Measurements from ENCODE around the gene SNX24. TPM values are rescaled to one million over a fixed set of nuclear protein-coding genes. Genes with fewer than 3 reads are reported as not detected.

The SNX24 gene
- total RNA-seq, 1 experiment from 2014 or later = 10.8 TPM

GRCh38 chr5:123012321-123012720 is 166.9 kb downstream of the SNX24 start:
- no peak for TF ChIP-seq MAX (IDR thresholded peaks at IDR 0.05)
- TF ChIP-seq ZNF274 (IDR thresholded peaks at IDR 0.05; ENCODE audit: low read depth, low read length) = no peak
- TF ChIP-seq ZBTB33 (IDR thresholded peaks at IDR 0.05; ENCODE audit: extremely low read depth, insufficient replicate concordance, low read length) = no peak
- intact Hi-C loops (cut with micrococcal nuclease) = no loop called here
- no peak for DNase-seq (ENCODE audit: low read depth, low spot score)
- Histone ChIP-seq H3K9me2 (ENCODE audit: insufficient read depth) (no peaks in the 10 kb centered on the region), H3K79me2 (ENCODE audit: insufficient read depth, low read length) (no peaks in the 10 kb centered on the region), H3K36me3 (ENCODE audit: control insufficient read depth in 1 of 2, insufficient read depth in 2 of 2, low read length in 2 of 2) (no peaks in the 10 kb centered on the region), H3K9me3 (ENCODE audit: control insufficient read depth in 1 of 2, insufficient read depth in 1 of 2, low read depth in 1 of 2, low read length in 2 of 2) (no peaks in the 10 kb centered on the region), H3K27ac (ENCODE audit: low read depth, low read length) (no peak overlapping the region), H2AFZ (ENCODE audit: low read depth, low read length, poor library complexity, severe bottlenecking) (no peak overlapping the region), H4K20me1 (ENCODE audit: insufficient read depth) (no peaks in the 10 kb centered on the region), H3K4me3 (replicated peaks in 1 of 2; ENCODE audit: low read depth in 1 of 2, low read length in 2 of 2) (no peak overlapping the region), H3K4me2 (ENCODE audit: low read length) (no peak overlapping the region), H3K4me1 (ENCODE audit: control insufficient read depth in 1 of 2, insufficient read depth in 2 of 2, low read length in 2 of 2) (peaks cover 0 to 8% of the 10 kb centered on the region in 2 experiments; a peak in 1 of 4 replicates), H3K9ac (ENCODE audit: low read length) (no peak overlapping the region), H3K27me3 (ENCODE audit: insufficient read depth, low read length) (no peaks in the 10 kb centered on the region)
- RAD21 ChIA-PET (ENCODE audit: low non-redundant PET in 1 of 2, low total read pairs in 2 of 2, uncharacterized antibody in 2 of 2, unreplicated experiment in 2 of 2) = no interaction called here
- no peak for ATAC-seq
- no TSS peak for BruUV-seq (replicated peaks)
- POLR2A ChIA-PET = no interaction called here
- CTCF ChIA-PET = no interaction called here

GRCh38 chr5:123014689-123015088 is 169.3 kb downstream of the SNX24 start:
- intact Hi-C loops (cut with micrococcal nuclease) = no loop called here
- BruUV-seq (replicated peaks) = no TSS peak
- H4K20me1 ChIP-seq (ENCODE audit: insufficient read depth) = no peaks in the 10 kb centered on the region
- no peak overlapping the region for H3K4me3 ChIP-seq (replicated peaks in 1 of 2; ENCODE audit: low read depth in 1 of 2, low read length in 2 of 2)
- H3K27ac ChIP-seq (ENCODE audit: low read depth, low read length) = no peak overlapping the region
- DNase-seq (ENCODE audit: low read depth, low spot score) (no peak), ATAC-seq (no peak)
- no peak overlapping the region for H3K9ac ChIP-seq (ENCODE audit: low read length)
- H3K9me3 ChIP-seq (ENCODE audit: control insufficient read depth in 1 of 2, insufficient read depth in 1 of 2, low read depth in 1 of 2, low read length in 2 of 2) = no peaks in the 10 kb centered on the region
- 0 out of 2 replicates have a peak overlapping the region, but pooled peaks have one; percentile 6 for H3K4me2 ChIP-seq (ENCODE audit: low read length)
- no peaks in the 10 kb centered on the region for H3K79me2 ChIP-seq (ENCODE audit: insufficient read depth, low read length)
- H3K4me1 ChIP-seq (ENCODE audit: control insufficient read depth in 1 of 2, insufficient read depth in 2 of 2, low read length in 2 of 2) = peaks cover 0 to 8% of the 10 kb centered on the region in 2 experiments; a peak in 1 of 4 replicates
- no peaks in the 10 kb centered on the region for H3K9me2 ChIP-seq (ENCODE audit: insufficient read depth)
- no peaks in the 10 kb centered on the region for H3K27me3 ChIP-seq (ENCODE audit: insufficient read depth, low read length)
- CTCF ChIA-PET = no interaction called here
- no peak overlapping the region for H2AFZ ChIP-seq (ENCODE audit: low read depth, low read length, poor library complexity, severe bottlenecking)
- RAD21 ChIA-PET (ENCODE audit: low non-redundant PET in 1 of 2, low total read pairs in 2 of 2, uncharacterized antibody in 2 of 2, unreplicated experiment in 2 of 2) = no interaction called here
- no peaks in the 10 kb centered on the region for H3K36me3 ChIP-seq (ENCODE audit: control insufficient read depth in 1 of 2, insufficient read depth in 2 of 2, low read length in 2 of 2)
- POLR2A ChIA-PET = no interaction called here
- TF ChIP-seq FOSL1 (IDR thresholded peaks at IDR 0.05; ENCODE audit: low read depth) = no peak
- no peak for TF ChIP-seq JUND (IDR thresholded peaks at IDR 0.05)
- TF ChIP-seq EZH2 (IDR thresholded peaks at IDR 0.05) = no peak
- no peak for TF ChIP-seq TCF7L2 (IDR thresholded peaks at IDR 0.05; ENCODE audit: borderline replicate concordance, extremely low read depth, insufficient read depth, insufficient read length)
- no peak for TF ChIP-seq SIN3A (IDR thresholded peaks at IDR 0.05; ENCODE audit: low read depth)
- TF ChIP-seq ZNF274 (IDR thresholded peaks at IDR 0.05; ENCODE audit: low read depth, low read length) = no peak
- TF ChIP-seq SRF (IDR thresholded peaks at IDR 0.05; ENCODE audit: low read depth) = no peak
- TF ChIP-seq POLR2A (IDR thresholded peaks at IDR 0.05; ENCODE audit: borderline replicate concordance, extremely low read depth, insufficient read depth, insufficient read length) = no peak
- TF ChIP-seq SP1 (IDR thresholded peaks at IDR 0.05; ENCODE audit: low read depth) = no peak
- no peak for TF ChIP-seq CTCF (IDR thresholded peaks at IDR 0.05 in 2 of 3, conservative IDR thresholded peaks at IDR 0.05 in 1 of 3; ENCODE audit: borderline replicate concordance in 1 of 3, insufficient read depth in 1 of 3, low read depth in 2 of 3, low read length in 2 of 3)
- no peak for TF ChIP-seq CEBPB (IDR thresholded peaks at IDR 0.05; ENCODE audit: low read depth)
- TF ChIP-seq POLR2AphosphoS5 (IDR thresholded peaks at IDR 0.05; ENCODE audit: low read depth, low read length) = no peak
- no peak for TF ChIP-seq ZFX (IDR thresholded peaks at IDR 0.05)
- no peak for TF ChIP-seq CBX3 (IDR thresholded peaks at IDR 0.05; ENCODE audit: low read depth)
- no peak for TF ChIP-seq YY1 (IDR thresholded peaks at IDR 0.05; ENCODE audit: extremely low read depth, insufficient replicate concordance, low read depth, low read length)
- no peak for TF ChIP-seq RAD21 (IDR thresholded peaks at IDR 0.05; ENCODE audit: low read depth)
